ENCODE data around the gene PLPP1. TPM values are rescaled to one million over a fixed set of nuclear protein-coding genes. Genes with fewer than 3 reads are reported as not detected.

PLPP1 gene
- total RNA-seq, 2 donors from 2014 or later, result 53.0 to 85.7 TPM

DNA sequence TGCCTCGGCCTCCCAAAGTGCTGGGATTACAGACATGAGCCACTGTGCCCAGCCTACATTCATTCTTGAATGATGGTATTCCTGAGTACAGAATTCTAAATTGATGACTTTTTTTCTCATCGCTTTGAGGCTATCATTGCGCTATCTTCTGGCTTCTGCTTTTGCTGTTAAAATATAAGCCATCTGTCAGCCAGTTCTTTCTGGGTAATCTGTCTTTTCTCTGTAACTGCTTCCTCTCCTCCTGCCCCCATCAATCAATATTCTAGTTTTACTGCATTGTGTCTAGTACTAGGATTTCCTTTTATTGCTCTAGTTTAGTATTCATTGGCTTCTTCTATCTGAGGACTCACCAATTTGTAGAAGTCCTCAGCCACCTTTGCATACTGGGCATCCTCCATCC, 89.0 kb downstream of the PLPP1 start:
- no peaks in the 10 kb centered on the region for H3K36me3 ChIP-seq
- no peak overlapping the region for H3K9ac ChIP-seq (ENCODE audit: low read depth in 2 of 2, low read length in 2 of 2)
- no peak overlapping the region for H3K27ac ChIP-seq
- TF ChIP-seq, protein P1, sequence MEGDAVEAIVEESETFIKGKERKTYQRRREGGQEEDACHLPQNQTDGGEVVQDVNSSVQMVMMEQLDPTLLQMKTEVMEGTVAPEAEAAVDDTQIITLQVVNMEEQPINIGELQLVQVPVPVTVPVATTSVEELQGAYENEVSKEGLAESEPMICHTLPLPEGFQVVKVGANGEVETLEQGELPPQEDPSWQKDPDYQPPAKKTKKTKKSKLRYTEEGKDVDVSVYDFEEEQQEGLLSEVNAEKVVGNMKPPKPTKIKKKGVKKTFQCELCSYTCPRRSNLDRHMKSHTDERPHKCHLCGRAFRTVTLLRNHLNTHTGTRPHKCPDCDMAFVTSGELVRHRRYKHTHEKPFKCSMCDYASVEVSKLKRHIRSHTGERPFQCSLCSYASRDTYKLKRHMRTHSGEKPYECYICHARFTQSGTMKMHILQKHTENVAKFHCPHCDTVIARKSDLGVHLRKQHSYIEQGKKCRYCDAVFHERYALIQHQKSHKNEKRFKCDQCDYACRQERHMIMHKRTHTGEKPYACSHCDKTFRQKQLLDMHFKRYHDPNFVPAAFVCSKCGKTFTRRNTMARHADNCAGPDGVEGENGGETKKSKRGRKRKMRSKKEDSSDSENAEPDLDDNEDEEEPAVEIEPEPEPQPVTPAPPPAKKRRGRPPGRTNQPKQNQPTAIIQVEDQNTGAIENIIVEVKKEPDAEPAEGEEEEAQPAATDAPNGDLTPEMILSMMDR (IDR thresholded peaks at IDR 0.05), result no peak
- no peak for DNase-seq
- intact Hi-C loops (cut with DNase I), result no loop called here
- H3K27me3 ChIP-seq, result no peaks in the 10 kb centered on the region
- H3K4me1 ChIP-seq, result peaks cover 4% of the 10 kb centered on the region
- no peak overlapping the region for H3K4me3 ChIP-seq
- no peaks in the 10 kb centered on the region for H3K9me3 ChIP-seq

DNA sequence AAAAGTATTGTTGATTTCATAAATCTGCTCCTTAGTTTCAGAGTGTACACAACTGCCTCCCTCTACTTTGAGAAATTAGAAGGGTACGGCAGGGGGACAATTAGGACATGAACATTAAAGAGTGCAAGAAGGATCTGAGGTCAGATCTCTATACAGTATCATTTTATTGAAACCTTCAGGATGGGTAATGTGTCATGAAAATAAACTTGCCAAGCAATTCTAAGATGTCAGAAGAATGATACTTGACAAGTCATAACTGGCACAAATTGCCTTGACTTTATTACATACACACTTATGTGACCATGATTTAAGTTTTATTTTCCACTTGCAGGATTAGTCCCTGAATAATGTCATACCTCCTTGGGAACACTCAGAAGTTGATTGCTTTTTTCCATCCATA, 92.8 kb downstream of the PLPP1 start:
- H3K27ac ChIP-seq, result no peak overlapping the region
- TF ChIP-seq, protein P1 (IDR thresholded peaks at IDR 0.05), result no peak

DNA sequence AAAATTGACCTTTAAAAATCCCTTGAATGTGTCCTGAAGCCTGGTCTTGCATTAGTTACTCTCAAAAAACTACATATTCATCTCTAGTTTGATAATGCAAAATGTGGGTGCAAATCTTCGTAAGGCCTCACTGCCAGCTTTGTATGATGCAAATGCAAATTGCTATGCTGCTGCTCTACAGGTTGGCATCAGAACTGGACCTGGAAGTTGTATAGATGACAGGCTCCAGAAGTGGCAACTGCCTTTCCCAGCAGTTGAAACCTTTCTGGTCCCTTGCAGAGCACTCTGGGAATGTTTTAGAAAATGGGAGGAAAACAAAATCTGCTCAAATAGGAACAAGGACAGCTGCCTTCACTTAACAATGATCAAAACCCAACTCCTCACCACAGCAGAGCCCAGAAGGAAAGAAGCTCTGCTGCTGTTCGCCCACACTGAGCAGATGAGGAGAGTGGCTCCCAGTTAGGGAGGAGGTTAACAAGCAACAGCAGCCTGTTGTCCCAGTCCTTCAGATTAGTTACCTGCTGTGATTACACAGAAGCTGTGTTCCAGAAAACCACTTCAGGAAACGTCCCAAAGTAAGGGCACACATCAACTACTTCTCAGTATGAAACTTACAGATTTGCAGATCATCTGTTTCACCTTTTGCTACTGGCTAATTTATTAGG, 93.5 kb downstream of the PLPP1 start:
- DNase-seq, result no peak
- Histone ChIP-seq H3K4me3 (no peak overlapping the region), H3K27me3 (no peaks in the 10 kb centered on the region), H3K9ac (ENCODE audit: low read depth in 2 of 2, low read length in 2 of 2) (no peak overlapping the region), H3K27ac (no peak overlapping the region), H3K4me1 (peaks cover 7% of the 10 kb centered on the region), H3K9me3 (no peaks in the 10 kb centered on the region), H3K36me3 (no peaks in the 10 kb centered on the region)
- TF ChIP-seq, protein P1 (IDR thresholded peaks at IDR 0.05), result no peak
- intact Hi-C loops (cut with DNase I), result no loop called here

More for the DNA sequence above, 92.8 kb downstream of the PLPP1 start:
- intact Hi-C loops (cut with DNase I), result no loop called here
- peaks cover 7% of the 10 kb centered on the region for H3K4me1 ChIP-seq
- H3K36me3 ChIP-seq, result no peaks in the 10 kb centered on the region
- no peak overlapping the region for H3K4me3 ChIP-seq
- no peak overlapping the region for H3K9ac ChIP-seq (ENCODE audit: low read depth in 2 of 2, low read length in 2 of 2)
- no peaks in the 10 kb centered on the region for H3K27me3 ChIP-seq
- H3K9me3 ChIP-seq, result no peaks in the 10 kb centered on the region
- DNase-seq, result no peak

- H3K9ac ChIP-seq (ENCODE audit: low read depth in 2 of 2, low read length in 2 of 2), result no peak overlapping the region
- TF ChIP-seq, protein P1 (IDR thresholded peaks at IDR 0.05), result no peak
- H3K27ac ChIP-seq, result peak overlapping the region; percentile 64
- no peak for DNase-seq
- H3K4me1 ChIP-seq, result peaks cover 7% of the 10 kb centered on the region
- no peaks in the 10 kb centered on the region for H3K36me3 ChIP-seq
- H3K9me3 ChIP-seq, result no peaks in the 10 kb centered on the region
- H3K27me3 ChIP-seq, result no peaks in the 10 kb centered on the region
- intact Hi-C loops (cut with DNase I), result no loop called here
- H3K4me3 ChIP-seq, result no peak overlapping the region
Observed at GRCh38 chr5:55440188-55440646, 94.5 kb downstream of the PLPP1 start.

- no peak for DNase-seq
- Histone ChIP-seq H3K36me3 (no peaks in the 10 kb centered on the region), H3K27ac (peak overlapping the region; percentile 64), H3K9ac (ENCODE audit: low read depth in 2 of 2, low read length in 2 of 2) (no peak overlapping the region), H3K4me3 (no peak overlapping the region), H3K4me1 (peaks cover 7% of the 10 kb centered on the region), H3K27me3 (no peaks in the 10 kb centered on the region), H3K9me3 (no peaks in the 10 kb centered on the region)
- intact Hi-C loops (cut with DNase I), result no loop called here
- TF ChIP-seq, protein P1 (IDR thresholded peaks at IDR 0.05), result no peak
Observed at GRCh38 chr5:55438998-55439397, 95.8 kb downstream of the PLPP1 start.
